HEK293 (cell line): ENCODE data around the gene DCTN2.
A peak's percentile ranks its signal among the peaks of the same experiment; 100 is the strongest.

Experiments
- BCL11A ChIP-seq: fragments of 450-650 bp; formaldehyde crosslinking; IDR thresholded peaks from 2 replicates; pipeline ENCODE4 v1.5.1; 2016; ENCODE audit warnings: low read depth, missing biosample characterization, missing genetic modification characterization
- EGR2 ChIP-seq: fragments of 450-650 bp; formaldehyde crosslinking; IDR thresholded peaks from 2 replicates; pipeline ENCODE4 v1.5.1; 2016; ENCODE audit warnings: low read depth, missing biosample characterization, missing genetic modification characterization
- GFI1B ChIP-seq: fragments of 450-650 bp; formaldehyde crosslinking; IDR thresholded peaks from 2 replicates; pipeline ENCODE4 v1.5.1; 2016; ENCODE audit warnings: missing biosample characterization, missing genetic modification characterization
- GLIS1 ChIP-seq: fragments of 450-650 bp; formaldehyde crosslinking; IDR thresholded peaks from 2 replicates; pipeline ENCODE4 v1.5.1; 2016; ENCODE audit warnings: missing biosample characterization, missing genetic modification characterization
- HIC1 ChIP-seq: fragments of 450-650 bp; formaldehyde crosslinking; IDR thresholded peaks from 2 replicates; pipeline ENCODE4 v1.5.1; 2016; ENCODE audit warnings: missing biosample characterization, missing genetic modification characterization
- IKZF3 ChIP-seq: fragments of 450-650 bp; IDR thresholded peaks from 2 replicates; pipeline ENCODE4 v1.5.0; 2018; ENCODE audit warnings: missing biosample characterization, mild to moderate bottlenecking, missing genetic modification characterization, moderate library complexity
- KLF1 ChIP-seq: fragments of 450-650 bp; formaldehyde crosslinking; IDR thresholded peaks from 2 replicates; pipeline ENCODE4 v1.5.1; 2016; ENCODE audit warnings: missing biosample characterization, missing genetic modification characterization
- KLF16 ChIP-seq: fragments of 450-650 bp; formaldehyde crosslinking; IDR thresholded peaks from 2 replicates; pipeline ENCODE4 v1.5.1; 2017; ENCODE audit warnings: missing biosample characterization, missing genetic modification characterization
- OVOL3 ChIP-seq: fragments of 450-650 bp; formaldehyde crosslinking; IDR thresholded peaks from 2 replicates; pipeline ENCODE4 v1.5.1; 2016; ENCODE audit warnings: missing biosample characterization, missing genetic modification characterization
- REST ChIP-seq: fragments of 450-650 bp; formaldehyde crosslinking; IDR thresholded peaks from 2 replicates; pipeline ENCODE4 v1.5.1; 2016; ENCODE audit warnings: missing biosample characterization, missing genetic modification characterization
- ZBTB17 ChIP-seq: fragments of 450-650 bp; formaldehyde crosslinking; IDR thresholded peaks from 2 replicates; pipeline ENCODE4 v1.5.1; 2016; ENCODE audit warnings: missing biosample characterization, missing genetic modification characterization
- ZBTB48 ChIP-seq: fragments of 450-650 bp; formaldehyde crosslinking; IDR thresholded peaks from 2 replicates; pipeline ENCODE4 v1.5.1; 2016; ENCODE audit warnings: missing biosample characterization, missing genetic modification characterization
- ZBTB8A ChIP-seq: fragments of 450-650 bp; formaldehyde crosslinking; IDR thresholded peaks from 2 replicates; pipeline ENCODE4 v1.5.1; 2016; ENCODE audit warnings: missing biosample characterization, missing genetic modification characterization
- ZFP41 ChIP-seq: fragments of 450-650 bp; formaldehyde crosslinking; IDR thresholded peaks from 2 replicates; pipeline ENCODE4 v1.5.1; 2016; ENCODE audit warnings: missing biosample characterization, missing genetic modification characterization, borderline replicate concordance
- ZNF114 ChIP-seq: fragments of 450-650 bp; formaldehyde crosslinking; IDR thresholded peaks from 2 replicates; pipeline ENCODE4 v1.5.0; 2017; ENCODE audit warnings: missing biosample characterization, missing genetic modification characterization
- ZNF184 ChIP-seq: fragments of 450-650 bp; IDR thresholded peaks from 2 replicates; pipeline ENCODE4 v1.5.1; 2018; ENCODE audit warnings: missing biosample characterization, mild to moderate bottlenecking, missing genetic modification characterization
- ZNF366 ChIP-seq: fragments of 450-650 bp; formaldehyde crosslinking; conservative IDR thresholded peaks from 2 replicates; pipeline ENCODE4 v1.5.1; 2016; ENCODE audit warnings: missing biosample characterization, missing genetic modification characterization
- ZNF391 ChIP-seq: fragments of 450-650 bp; formaldehyde crosslinking; IDR thresholded peaks from 2 replicates; pipeline ENCODE4 v1.5.1; 2016; ENCODE audit warnings: low read depth, missing biosample characterization, missing genetic modification characterization, borderline replicate concordance
- ZNF501 ChIP-seq: fragments of 450-650 bp; formaldehyde crosslinking; IDR thresholded peaks from 2 replicates; pipeline ENCODE4 v1.5.1; 2016; ENCODE audit warnings: missing biosample characterization, missing genetic modification characterization
- ZNF596 ChIP-seq: fragments of 450-650 bp; IDR thresholded peaks from 2 replicates; pipeline ENCODE4 v1.5.0; 2018; ENCODE audit warnings: missing biosample characterization, mild to moderate bottlenecking, missing genetic modification characterization, moderate library complexity
- ZNF626 ChIP-seq: fragments of 450-650 bp; sonication (Bioruptor Pico); formaldehyde crosslinking; IDR thresholded peaks from 2 replicates; pipeline ENCODE4 v1.5.1; 2018; ENCODE audit warnings: missing biosample characterization, missing genetic modification characterization, inconsistent platforms
- TF ChIP-seq, protein P1 (sequence below): fragments of 450-650 bp; formaldehyde crosslinking; IDR thresholded peaks from 2 replicates; pipeline ENCODE4 v1.5.1; 2016; ENCODE audit warnings: missing biosample characterization, missing genetic modification characterization
- TF ChIP-seq, protein P2 (sequence below): fragments of 450-650 bp; formaldehyde crosslinking; IDR thresholded peaks from 2 replicates; pipeline ENCODE4 v1.5.1; 2016; ENCODE audit warnings: missing biosample characterization, missing genetic modification characterization
- TF ChIP-seq, protein P3 (sequence below): fragments of 450-650 bp; formaldehyde crosslinking; IDR thresholded peaks from 2 replicates; pipeline ENCODE4 v1.5.1; 2016; ENCODE audit warnings: missing biosample characterization, missing genetic modification characterization
- TF ChIP-seq, protein P4 (sequence below): fragments of 450-650 bp; formaldehyde crosslinking; IDR thresholded peaks from 2 replicates; pipeline ENCODE4 v1.5.1; 2017; ENCODE audit warnings: missing biosample characterization, missing genetic modification characterization
- TF ChIP-seq, protein P5 (sequence below): fragments of 450-650 bp; formaldehyde crosslinking; IDR thresholded peaks from 2 replicates; pipeline ENCODE4 v1.5.1; 2016; ENCODE audit warnings: missing biosample characterization, missing genetic modification characterization

The DCTN2 gene

GRCh38 chr12:57520053-57520818 is 26.8 kb downstream of the DCTN2 start, which contains the start of gene DDIT3 (continued):
- TF ChIP-seq ZNF501 (tag by site-specific recombination), result peak; percentile 83
- no peak for TF ChIP-seq ZNF391 (tag by site-specific recombination)
- TF ChIP-seq ZBTB8A (tag by site-specific recombination), result no peak; the same call in 1 of the 2 replicates
- TF ChIP-seq ZNF596, result peak; percentile 20; the same call in 1 of the 2 replicates
- TF ChIP-seq GFI1B (tag by site-specific recombination), result peak; percentile 73; the same call in 1 of the 2 replicates
- no peak for TF ChIP-seq IKZF3
- TF ChIP-seq ZBTB48, result peak; percentile 100
- peak; percentile 91 for TF ChIP-seq KLF16
- 0 out of 2 replicates have a peak, but pooled peaks have one; percentile 13 for TF ChIP-seq HIC1 (tag by site-specific recombination)
- peak; percentile 42; the same call in 1 of the 2 replicates for TF ChIP-seq EGR2
- TF ChIP-seq ZNF366, result 0 out of 2 replicates have a peak, but pooled peaks have one; percentile 14
- peak; percentile 82; the same call in 1 of the 2 replicates for TF ChIP-seq ZFP41 (tag by site-specific recombination)
- TF ChIP-seq REST (tag by site-specific recombination), result peak; percentile 34
- TF ChIP-seq KLF1 (tag by site-specific recombination), result peak; percentile 46
- TF ChIP-seq ZNF184, result peak; percentile 36; the same call in 1 of the 2 replicates
- no peak for TF ChIP-seq ZNF626
- TF ChIP-seq, protein P1, sequence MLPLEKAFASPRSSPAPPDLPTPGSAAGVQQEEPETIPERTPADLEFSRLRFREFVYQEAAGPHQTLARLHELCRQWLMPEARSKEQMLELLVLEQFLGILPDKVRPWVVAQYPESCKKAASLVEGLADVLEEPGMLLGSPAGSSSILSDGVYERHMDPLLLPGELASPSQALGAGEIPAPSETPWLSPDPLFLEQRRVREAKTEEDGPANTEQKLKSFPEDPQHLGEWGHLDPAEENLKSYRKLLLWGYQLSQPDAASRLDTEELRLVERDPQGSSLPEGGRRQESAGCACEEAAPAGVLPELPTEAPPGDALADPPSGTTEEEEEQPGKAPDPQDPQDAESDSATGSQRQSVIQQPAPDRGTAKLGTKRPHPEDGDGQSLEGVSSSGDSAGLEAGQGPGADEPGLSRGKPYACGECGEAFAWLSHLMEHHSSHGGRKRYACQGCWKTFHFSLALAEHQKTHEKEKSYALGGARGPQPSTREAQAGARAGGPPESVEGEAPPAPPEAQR (tag by site-specific recombination), result 0 out of 2 replicates have a peak, but pooled peaks have one; percentile 33
- peak; percentile 86 for TF ChIP-seq BCL11A
- TF ChIP-seq, protein P2, sequence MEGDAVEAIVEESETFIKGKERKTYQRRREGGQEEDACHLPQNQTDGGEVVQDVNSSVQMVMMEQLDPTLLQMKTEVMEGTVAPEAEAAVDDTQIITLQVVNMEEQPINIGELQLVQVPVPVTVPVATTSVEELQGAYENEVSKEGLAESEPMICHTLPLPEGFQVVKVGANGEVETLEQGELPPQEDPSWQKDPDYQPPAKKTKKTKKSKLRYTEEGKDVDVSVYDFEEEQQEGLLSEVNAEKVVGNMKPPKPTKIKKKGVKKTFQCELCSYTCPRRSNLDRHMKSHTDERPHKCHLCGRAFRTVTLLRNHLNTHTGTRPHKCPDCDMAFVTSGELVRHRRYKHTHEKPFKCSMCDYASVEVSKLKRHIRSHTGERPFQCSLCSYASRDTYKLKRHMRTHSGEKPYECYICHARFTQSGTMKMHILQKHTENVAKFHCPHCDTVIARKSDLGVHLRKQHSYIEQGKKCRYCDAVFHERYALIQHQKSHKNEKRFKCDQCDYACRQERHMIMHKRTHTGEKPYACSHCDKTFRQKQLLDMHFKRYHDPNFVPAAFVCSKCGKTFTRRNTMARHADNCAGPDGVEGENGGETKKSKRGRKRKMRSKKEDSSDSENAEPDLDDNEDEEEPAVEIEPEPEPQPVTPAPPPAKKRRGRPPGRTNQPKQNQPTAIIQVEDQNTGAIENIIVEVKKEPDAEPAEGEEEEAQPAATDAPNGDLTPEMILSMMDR (tag by site-specific recombination), result peak; percentile 76
- no peak for TF ChIP-seq ZBTB17 (tag by site-specific recombination)
- TF ChIP-seq OVOL3 (tag by site-specific recombination), result no peak
- TF ChIP-seq, protein P3, sequence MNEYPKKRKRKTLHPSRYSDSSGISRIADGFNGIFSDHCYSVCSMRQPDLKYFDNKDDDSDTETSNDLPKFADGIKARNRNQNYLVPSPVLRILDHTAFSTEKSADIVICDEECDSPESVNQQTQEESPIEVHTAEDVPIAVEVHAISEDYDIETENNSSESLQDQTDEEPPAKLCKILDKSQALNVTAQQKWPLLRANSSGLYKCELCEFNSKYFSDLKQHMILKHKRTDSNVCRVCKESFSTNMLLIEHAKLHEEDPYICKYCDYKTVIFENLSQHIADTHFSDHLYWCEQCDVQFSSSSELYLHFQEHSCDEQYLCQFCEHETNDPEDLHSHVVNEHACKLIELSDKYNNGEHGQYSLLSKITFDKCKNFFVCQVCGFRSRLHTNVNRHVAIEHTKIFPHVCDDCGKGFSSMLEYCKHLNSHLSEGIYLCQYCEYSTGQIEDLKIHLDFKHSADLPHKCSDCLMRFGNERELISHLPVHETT (tag by site-specific recombination), result no peak
- TF ChIP-seq, protein P4, sequence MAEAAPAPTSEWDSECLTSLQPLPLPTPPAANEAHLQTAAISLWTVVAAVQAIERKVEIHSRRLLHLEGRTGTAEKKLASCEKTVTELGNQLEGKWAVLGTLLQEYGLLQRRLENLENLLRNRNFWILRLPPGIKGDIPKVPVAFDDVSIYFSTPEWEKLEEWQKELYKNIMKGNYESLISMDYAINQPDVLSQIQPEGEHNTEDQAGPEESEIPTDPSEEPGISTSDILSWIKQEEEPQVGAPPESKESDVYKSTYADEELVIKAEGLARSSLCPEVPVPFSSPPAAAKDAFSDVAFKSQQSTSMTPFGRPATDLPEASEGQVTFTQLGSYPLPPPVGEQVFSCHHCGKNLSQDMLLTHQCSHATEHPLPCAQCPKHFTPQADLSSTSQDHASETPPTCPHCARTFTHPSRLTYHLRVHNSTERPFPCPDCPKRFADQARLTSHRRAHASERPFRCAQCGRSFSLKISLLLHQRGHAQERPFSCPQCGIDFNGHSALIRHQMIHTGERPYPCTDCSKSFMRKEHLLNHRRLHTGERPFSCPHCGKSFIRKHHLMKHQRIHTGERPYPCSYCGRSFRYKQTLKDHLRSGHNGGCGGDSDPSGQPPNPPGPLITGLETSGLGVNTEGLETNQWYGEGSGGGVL (tag by site-specific recombination), result peak; percentile 91
- TF ChIP-seq GLIS1, result peak; percentile 98
- TF ChIP-seq, protein P5, sequence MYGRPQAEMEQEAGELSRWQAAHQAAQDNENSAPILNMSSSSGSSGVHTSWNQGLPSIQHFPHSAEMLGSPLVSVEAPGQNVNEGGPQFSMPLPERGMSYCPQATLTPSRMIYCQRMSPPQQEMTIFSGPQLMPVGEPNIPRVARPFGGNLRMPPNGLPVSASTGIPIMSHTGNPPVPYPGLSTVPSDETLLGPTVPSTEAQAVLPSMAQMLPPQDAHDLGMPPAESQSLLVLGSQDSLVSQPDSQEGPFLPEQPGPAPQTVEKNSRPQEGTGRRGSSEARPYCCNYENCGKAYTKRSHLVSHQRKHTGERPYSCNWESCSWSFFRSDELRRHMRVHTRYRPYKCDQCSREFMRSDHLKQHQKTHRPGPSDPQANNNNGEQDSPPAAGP (tag by site-specific recombination), result peak; percentile 21
- TF ChIP-seq ZNF114 (tag by site-specific recombination), result no peak
